Measurements from ENCODE around the gene FBXL12.
A peak's percentile ranks its signal among the peaks of the same experiment; 100 is the strongest.
"Not testable (repeated sequence)": the region's sequence is repeated elsewhere in the genome, so short reads cannot be mapped to it uniquely, and the experiment has no call there.

FBXL12 gene

GRCh38 chr19:9839415-9839814 is 20.5 kb upstream of the FBXL12 start:
- no peak for DNase-seq

GRCh38 chr19:9838324-9838723 is 19.4 kb upstream of the FBXL12 start:
- no peak for DNase-seq

GRCh38 chr19:9836021-9836420 is 17.1 kb upstream of the FBXL12 start:
- DNase-seq: peak in 1 of 51 donors; percentile 3

- DNase-seq: peak in 2 of 51 donors; percentile 38 to 42
Observed at GRCh38 chr19:9835507-9835949, 16.6 kb upstream of the FBXL12 start.

- peak; percentile 45 to 99 (median 96) for DNase-seq
Observed at GRCh38 chr19:9834726-9835506, 16.0 kb upstream of the FBXL12 start, which contains the start of gene PIN1. TSS of gene PIN1 (plus strand) at chr19:9835318. CDS start at chr19:9835345, 27 bp downstream.

GRCh38 chr19:9834307-9834725 is 15.4 kb upstream of the FBXL12 start:
- no peak for DNase-seq

- DNase-seq: no peak
Observed at GRCh38 chr19:9828551-9829063, 9.7 kb upstream of the FBXL12 start.

GRCh38 chr19:9827289-9828238 is 8.7 kb upstream of the FBXL12 start, which contains the start of gene UBL5:
TSS of gene UBL5 (plus strand) at chr19:9827918. CDS start at chr19:9828338, 420 bp downstream.
- DNase-seq: peak; percentile 36 to 94 (median 81)

GRCh38 chr19:9823816-9824215 is 4.9 kb upstream of the FBXL12 start:
- DNase-seq: no peak

- DNase-seq: not testable (repeated sequence)
Observed at GRCh38 chr19:9820034-9820433, 1.2 kb upstream of the FBXL12 start.

- no peak for DNase-seq
Observed at GRCh38 chr19:9819596-9819909, 674 bp upstream of the FBXL12 start.

- peak in 3 of 51 donors; percentile 37 to 56 (median 38) for DNase-seq
Observed at GRCh38 chr19:9818175-9818733, 625 bp downstream of the FBXL12 start.

GRCh38 chr19:9811139-9811538 is 7.7 kb downstream of the FBXL12 start:
- no peak for DNase-seq

GRCh38 chr19:9808855-9809824 is 9.7 kb downstream of the FBXL12 start:
- DNase-seq: no peak

GRCh38 chr19:9806803-9807202 is 12.1 kb downstream of the FBXL12 start:
- DNase-seq: no peak

- no peak for DNase-seq
Observed at GRCh38 chr19:9801976-9802375, 16.9 kb downstream of the FBXL12 start.

- DNase-seq: no peak
Observed at GRCh38 chr19:9799162-9799561, 19.7 kb downstream of the FBXL12 start.

GRCh38 chr19:9797871-9798270 is 21.0 kb downstream of the FBXL12 start:
- DNase-seq: no peak

- peak in 45 of 51 donors; percentile 4 to 86 (median 56) for DNase-seq
Observed at GRCh38 chr19:9796113-9796773, 22.6 kb downstream of the FBXL12 start.

All from hypothalamus (tissue), 51 donors.